Fibroblast of villous mesenchyme (primary cell): ENCODE measurements around the gene DLGAP1. TPM values are rescaled to one million over a fixed set of nuclear protein-coding genes. Genes with fewer than 3 reads are reported as not detected.

Experiments used
- DNase-seq: peaks from one replicate; pipeline ENCODE4 v3.0.0-alpha.2; 2010; ENCODE audit warnings: low read depth
- H3K4me3 ChIP-seq: 2 replicates; pipeline ENCODE4 v1.5.1; 2011; ENCODE audit warnings: low read depth, mild to moderate bottlenecking, low read length
- total RNA-seq: library from RNA; depleted of rRNA; stranded (reverse); fragments of >200 nt; gene quantifications from 2 replicates; pipeline ENCODE4 v1.2.3, GENCODE V29; 2012
- TF ChIP-seq, protein P1 (sequence below): IDR thresholded peaks from 2 replicates; pipeline ENCODE4 v1.5.1; 2012; ENCODE audit warnings: low read depth, mild to moderate bottlenecking, low read length; ENCODE audit not compliant: insufficient read depth

The DLGAP1 gene
- total RNA-seq, 1 donor: 0.86 TPM

DNA sequence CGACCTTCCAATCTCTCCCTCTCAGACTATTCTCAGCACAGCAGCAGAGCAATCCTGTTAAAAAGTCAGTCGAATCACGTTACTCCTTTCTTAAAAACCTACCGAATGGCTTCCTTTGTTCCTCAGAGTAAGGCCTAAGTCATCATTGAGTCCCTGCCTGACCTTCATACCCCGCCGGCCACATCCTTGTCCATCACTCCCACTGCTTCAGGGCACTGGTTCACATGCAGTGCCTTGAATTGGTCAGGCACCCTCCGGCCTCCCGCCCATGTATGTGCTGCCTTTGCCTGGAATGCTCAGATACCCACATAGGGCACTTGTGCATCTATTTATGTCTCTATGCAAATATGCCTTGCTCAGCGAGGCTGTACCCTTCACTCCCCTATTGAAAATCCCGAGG is 206.4 kb downstream of the DLGAP1 start:
- TF ChIP-seq, protein P1, sequence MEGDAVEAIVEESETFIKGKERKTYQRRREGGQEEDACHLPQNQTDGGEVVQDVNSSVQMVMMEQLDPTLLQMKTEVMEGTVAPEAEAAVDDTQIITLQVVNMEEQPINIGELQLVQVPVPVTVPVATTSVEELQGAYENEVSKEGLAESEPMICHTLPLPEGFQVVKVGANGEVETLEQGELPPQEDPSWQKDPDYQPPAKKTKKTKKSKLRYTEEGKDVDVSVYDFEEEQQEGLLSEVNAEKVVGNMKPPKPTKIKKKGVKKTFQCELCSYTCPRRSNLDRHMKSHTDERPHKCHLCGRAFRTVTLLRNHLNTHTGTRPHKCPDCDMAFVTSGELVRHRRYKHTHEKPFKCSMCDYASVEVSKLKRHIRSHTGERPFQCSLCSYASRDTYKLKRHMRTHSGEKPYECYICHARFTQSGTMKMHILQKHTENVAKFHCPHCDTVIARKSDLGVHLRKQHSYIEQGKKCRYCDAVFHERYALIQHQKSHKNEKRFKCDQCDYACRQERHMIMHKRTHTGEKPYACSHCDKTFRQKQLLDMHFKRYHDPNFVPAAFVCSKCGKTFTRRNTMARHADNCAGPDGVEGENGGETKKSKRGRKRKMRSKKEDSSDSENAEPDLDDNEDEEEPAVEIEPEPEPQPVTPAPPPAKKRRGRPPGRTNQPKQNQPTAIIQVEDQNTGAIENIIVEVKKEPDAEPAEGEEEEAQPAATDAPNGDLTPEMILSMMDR: no peak
- no peak overlapping the region for H3K4me3 ChIP-seq
- DNase-seq: no peak

- DNase-seq: no peak
- TF ChIP-seq, protein P1: no peak
These were observed 208.7 kb downstream of the DLGAP1 start for GRCh38 chr18:4246374-4246773.

DNA sequence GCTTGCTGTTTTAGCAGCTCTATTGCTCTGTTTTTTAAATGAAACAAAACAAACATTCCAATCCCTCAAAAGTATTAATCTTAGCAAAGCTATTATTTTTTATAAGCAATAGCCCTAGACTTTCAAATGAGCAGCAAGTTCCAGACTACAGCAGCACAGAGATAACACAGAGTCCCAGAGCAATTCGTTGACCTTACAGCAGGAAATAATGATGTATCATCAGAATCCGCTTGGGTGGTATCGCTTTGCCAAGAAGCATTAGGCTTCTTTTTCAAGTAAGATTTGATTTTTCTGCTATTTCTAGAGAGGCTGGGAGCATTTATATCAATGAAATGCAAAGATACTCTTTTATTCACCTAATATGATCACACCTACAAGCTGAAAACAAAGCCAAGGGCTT is 209.7 kb downstream of the DLGAP1 start:
- no peak overlapping the region for H3K4me3 ChIP-seq
- DNase-seq: no peak
- TF ChIP-seq, protein P1: no peak

More at GRCh38 chr18:4246374-4246773, 208.7 kb downstream of the DLGAP1 start:
- H3K4me3 ChIP-seq: no peak overlapping the region

- TF ChIP-seq, protein P1: no peak
- no peak overlapping the region for H3K4me3 ChIP-seq
- DNase-seq: no peak
These were observed 212.5 kb downstream of the DLGAP1 start for GRCh38 chr18:4242431-4243161.

GRCh38 chr18:4241090-4241617 is 214.0 kb downstream of the DLGAP1 start:
- TF ChIP-seq, protein P1: no peak
- no peak overlapping the region for H3K4me3 ChIP-seq
- no peak for DNase-seq

- TF ChIP-seq, protein P1: no peak
- no peak overlapping the region for H3K4me3 ChIP-seq
- no peak for DNase-seq
These were observed 216.1 kb downstream of the DLGAP1 start for GRCh38 chr18:4238966-4239365.
